Skeletal muscle cell (primary cell): ENCODE results near the gene DVL3.

Source experiments
- DNase-seq: peaks from one replicate; pipeline ENCODE4 v3.0.0-alpha.2; 2010; ENCODE audit warnings: low read depth
- H3K4me3 ChIP-seq: 2 replicates; pipeline ENCODE4 v1.5.1; 2011; ENCODE audit warnings: low read depth, mild to moderate bottlenecking, control low read depth, low read length, moderate library complexity

The DVL3 gene

GRCh38 chr3:184174646-184175492 is 19.7 kb downstream of the DVL3 start, which contains the start of gene AP2M1:
Gene AP2M1 (plus strand): TSS chr3:184174855. CDS start chr3:184176994, 2,139 bp downstream.
- DNase-seq: peak; percentile 98
- peak within 1 kb of the TSS; percentile 99 for H3K4me3 ChIP-seq

GRCh38 chr3:184175506-184175905 is 20.3 kb downstream of the DVL3 start:
- H3K4me3 ChIP-seq: peak overlapping the region; percentile 99
- DNase-seq: no peak

- peak overlapping the region; percentile 99 for H3K4me3 ChIP-seq
- no peak for DNase-seq
These were observed 20.8 kb downstream of the DVL3 start for GRCh38 chr3:184175981-184176376.

- H3K4me3 ChIP-seq: peak overlapping the region; percentile 99
- DNase-seq: peak; percentile 90
These were observed 21.5 kb downstream of the DVL3 start for GRCh38 chr3:184176377-184177330.

- H3K4me3 ChIP-seq: peak overlapping the region; percentile 99
- DNase-seq: no peak
These were observed 22.2 kb downstream of the DVL3 start for GRCh38 chr3:184177331-184177731.

GRCh38 chr3:184177767-184178306 is 22.7 kb downstream of the DVL3 start:
- H3K4me3 ChIP-seq: no peak overlapping the region
- no peak for DNase-seq

- no peak for DNase-seq
- no peak overlapping the region for H3K4me3 ChIP-seq
These were observed 23.5 kb downstream of the DVL3 start for GRCh38 chr3:184178521-184179138.

GRCh38 chr3:184180165-184180564 is 25.0 kb downstream of the DVL3 start:
- DNase-seq: no peak
- no peak overlapping the region for H3K4me3 ChIP-seq

- no peak overlapping the region for H3K4me3 ChIP-seq
- DNase-seq: no peak
These were observed 26.4 kb downstream of the DVL3 start for GRCh38 chr3:184181596-184181995.

GRCh38 chr3:184183679-184184078 is 28.5 kb downstream of the DVL3 start:
- H3K4me3 ChIP-seq: no peak overlapping the region

GRCh38 chr3:184184546-184185230 is 29.5 kb downstream of the DVL3 start:
- H3K4me3 ChIP-seq: no peak overlapping the region
- DNase-seq: no peak

More at GRCh38 chr3:184183679-184184078, 28.5 kb downstream of the DVL3 start:
- DNase-seq: no peak

- peak; percentile 95 for DNase-seq
- H3K4me3 ChIP-seq: peak overlapping the region; percentile 87
These were observed 30.4 kb downstream of the DVL3 start for GRCh38 chr3:184185461-184186183.

- peak; percentile 20 for DNase-seq
- peak within 1 kb of the TSS; percentile 87 for H3K4me3 ChIP-seq
These were observed 31.2 kb downstream of the DVL3 start, which contains the start of gene ABCF3 for GRCh38 chr3:184186184-184186901. Gene ABCF3 (plus strand): TSS chr3:184186199. CDS start chr3:184186208, 9 bp downstream.

- DNase-seq: no peak
- H3K4me3 ChIP-seq: peak overlapping the region; percentile 87
These were observed 31.7 kb downstream of the DVL3 start for GRCh38 chr3:184186902-184187207.

- H3K4me3 ChIP-seq: no peak overlapping the region
- DNase-seq: no peak
These were observed 32.9 kb downstream of the DVL3 start for GRCh38 chr3:184188080-184188479.

GRCh38 chr3:184189421-184189820 is 34.2 kb downstream of the DVL3 start:
- no peak overlapping the region for H3K4me3 ChIP-seq
- DNase-seq: no peak

GRCh38 chr3:184192889-184193288 is 37.7 kb downstream of the DVL3 start:
- no peak for DNase-seq
- no peak overlapping the region for H3K4me3 ChIP-seq
